ENCODE data around the gene PRKCZ.

GRCh38 chr1:2150801-2151200 is 100.6 kb downstream of the PRKCZ start:
- no peak for TF ChIP-seq CTCF (conservative IDR thresholded peaks at IDR 0.05)
- TF ChIP-seq EZH2 (IDR thresholded peaks at IDR 0.05; ENCODE audit: low read depth) = no peak

All from PC-9 (cell line).